WERI-Rb-1 (cell line): ENCODE results near the gene MYL6B.

Experiments
- DNase-seq: peaks from one replicate; pipeline ENCODE4 v3.0.0-alpha.2; 2020
- H3K27ac ChIP-seq: fragments of 250-450 bp; sonication (Bioruptor Pico); 2 replicates; pipeline ENCODE4 v1.5.1; 2020; ENCODE audit warnings: mild to moderate bottlenecking, moderate library complexity
- H3K27me3 ChIP-seq: fragments of 250-450 bp; sonication (Bioruptor Pico); 2 replicates; pipeline ENCODE4 v1.5.1; 2021; ENCODE audit warnings: mild to moderate bottlenecking, low read depth, moderate library complexity; ENCODE audit not compliant: insufficient read depth, severe bottlenecking
- H3K36me3 ChIP-seq: fragments of 250-450 bp; sonication (Bioruptor Pico); 2 replicates; pipeline ENCODE4 v1.5.1; 2020; ENCODE audit warnings: mild to moderate bottlenecking, moderate library complexity
- H3K4me3 ChIP-seq: 2 replicates; pipeline ENCODE4 v1.5.1; 2011; ENCODE audit warnings: low read depth, mild to moderate bottlenecking, control low read depth, low read length
- H3K9me3 ChIP-seq: fragments of 250-450 bp; sonication (Bioruptor Pico); 2 replicates; pipeline ENCODE4 v1.5.1; 2021; ENCODE audit warnings: mild to moderate bottlenecking, moderate library complexity; ENCODE audit not compliant: severe bottlenecking
- CTCF ChIP-seq: IDR thresholded peaks from 2 replicates; pipeline ENCODE4 v1.5.1; 2011; ENCODE audit warnings: low read depth, mild to moderate bottlenecking, control low read depth, inconsistent platforms, low read length

MYL6B gene

GRCh38 chr12:56104815-56105608, 47.4 kb upstream of the MYL6B start:
- Histone ChIP-seq H3K4me3 (peak overlapping the region; percentile 70), H3K9me3 (no peaks in the 10 kb centered on the region), H3K27ac (peak overlapping the region; percentile 93), H3K27me3 (no peaks in the 10 kb centered on the region), H3K36me3 (peaks cover 53% of the 10 kb centered on the region)
- TF ChIP-seq CTCF, result no peak
- DNase-seq, result no peak

- no peak for TF ChIP-seq CTCF
- no peaks in the 10 kb centered on the region for H3K27me3 ChIP-seq
- peak overlapping the region; percentile 70 for H3K4me3 ChIP-seq
- H3K9me3 ChIP-seq, result no peaks in the 10 kb centered on the region
- H3K36me3 ChIP-seq, result peaks cover 58% of the 10 kb centered on the region
- peak overlapping the region; percentile 93 for H3K27ac ChIP-seq
- DNase-seq, result no peak
These were observed 46.8 kb upstream of the MYL6B start for GRCh38 chr12:56105609-56105902.

- no peak overlapping the region for H3K27ac ChIP-seq
- no peaks in the 10 kb centered on the region for H3K27me3 ChIP-seq
- H3K9me3 ChIP-seq, result no peaks in the 10 kb centered on the region
- no peak overlapping the region for H3K4me3 ChIP-seq
- no peak for TF ChIP-seq CTCF
- no peak for DNase-seq
- H3K36me3 ChIP-seq, result peaks cover 75% of the 10 kb centered on the region
These were observed 45.1 kb upstream of the MYL6B start for GRCh38 chr12:56107242-56107641.

GRCh38 chr12:56110571-56110970, 41.8 kb upstream of the MYL6B start:
- no peaks in the 10 kb centered on the region for H3K27me3 ChIP-seq
- TF ChIP-seq CTCF, result no peak
- no peak for DNase-seq
- H3K27ac ChIP-seq, result no peak overlapping the region
- peaks cover 85% of the 10 kb centered on the region for H3K36me3 ChIP-seq
- no peak overlapping the region for H3K4me3 ChIP-seq
- peaks cover 3% of the 10 kb centered on the region for H3K9me3 ChIP-seq

- Histone ChIP-seq H3K9me3 (peaks cover 6% of the 10 kb centered on the region), H3K36me3 (peaks cover 58% of the 10 kb centered on the region), H3K4me3 (no peak overlapping the region), H3K27me3 (no peaks in the 10 kb centered on the region), H3K27ac (no peak overlapping the region)
- no peak for TF ChIP-seq CTCF
- DNase-seq, result no peak
These were observed 38.3 kb upstream of the MYL6B start for GRCh38 chr12:56114084-56114483.

- Histone ChIP-seq H3K36me3 (peaks cover 49% of the 10 kb centered on the region), H3K27me3 (no peaks in the 10 kb centered on the region), H3K4me3 (no peak overlapping the region), H3K9me3 (peaks cover 6% of the 10 kb centered on the region), H3K27ac (no peak overlapping the region)
- TF ChIP-seq CTCF, result no peak
- DNase-seq, result no peak
These were observed 37.1 kb upstream of the MYL6B start for GRCh38 chr12:56115329-56115728.
